HepG2 (cell line): ENCODE data around the gene SLCO2B1. TPM values are rescaled to one million over a fixed set of nuclear protein-coding genes. Genes with fewer than 3 reads are reported as not detected.

Experiments used
- CENPT ChIP-seq: sonication (generic); formaldehyde crosslinking; IDR thresholded peaks from 2 replicates; pipeline ENCODE4 v1.8.0; 2022; ENCODE audit warnings: low read depth, mild to moderate bottlenecking, moderate library complexity, missing genetic modification reagents
- HES4 ChIP-seq: sonication (generic); formaldehyde crosslinking; IDR thresholded peaks from 2 replicates; pipeline ENCODE4 v1.9.0; 2021; ENCODE audit warnings: mild to moderate bottlenecking, missing genetic modification reagents, borderline replicate concordance
- KLF16 ChIP-seq, 2 experiments: sonication (generic) in 1 of 2; formaldehyde crosslinking in 1 of 2; IDR thresholded peaks; 2 replicates each; pipeline versions ENCODE4 v1.6.1 to v1.8.0; 2016 to 2023; ENCODE audit warnings: missing genetic modification reagents in 2 of 2, missing compliant biosample characterization in 1 of 2
- YEATS4 ChIP-seq: sonication (generic); formaldehyde crosslinking; IDR thresholded peaks from 2 replicates; pipeline ENCODE4 v1.4.0; 2020; ENCODE audit warnings: missing genetic modification reagents, borderline replicate concordance
- ZNF230 ChIP-seq: sonication (generic); formaldehyde crosslinking; IDR thresholded peaks from 2 replicates; pipeline ENCODE4 v1.4.0; 2020; ENCODE audit warnings: mild to moderate bottlenecking, missing genetic modification reagents
- ZNF331 ChIP-seq: sonication (generic); formaldehyde crosslinking; IDR thresholded peaks from 2 replicates; pipeline ENCODE4 v1.4.0; 2020; ENCODE audit warnings: missing genetic modification reagents
- ZSCAN31 ChIP-seq: sonication (generic); formaldehyde crosslinking; IDR thresholded peaks from 2 replicates; pipeline ENCODE4 v1.5.0; 2020; ENCODE audit warnings: low read depth, mild to moderate bottlenecking, missing genetic modification reagents
- polyA plus RNA-seq, 8 experiments: library from polyadenylated mRNA; depleted of rRNA in 3 of 8; stranded (reverse) in 7 of 8; unstranded in 1 of 8; fragments of >200 nt; fragmentation: Illumina TruSeq in 4 of 8; extraction: Trizol in 4 of 8; gene quantifications; 2 replicates each; pipeline versions ENCODE4 v1.2.1 to v1.2.3, GENCODE V29; 2011 to 2016; ENCODE audit warnings: low read depth in 4 of 8, missing spikeins in 1 of 8, mixed read lengths in 1 of 8; ENCODE audit not compliant: insufficient read depth in 1 of 8
- total RNA-seq, 5 experiments: library from RNA; depleted of rRNA; stranded (reverse); fragments of >200 nt; fragmentation: Illumina TruSeq; extraction: Trizol; gene quantifications; 2 replicates each; pipeline ENCODE4 v1.2.3, GENCODE V29; 2016; ENCODE audit warnings: low read depth in 1 of 5
- TF ChIP-seq, protein P1 (sequence below): sonication (generic); formaldehyde crosslinking; IDR thresholded peaks from 2 replicates; pipeline ENCODE4 v1.4.0; 2020; ENCODE audit warnings: mild to moderate bottlenecking, missing genetic modification reagents
- TF ChIP-seq, protein P2 (sequence below), 2 experiments: sonication (generic) in 1 of 2; formaldehyde crosslinking in 1 of 2; IDR thresholded peaks; 2 replicates each; pipeline versions ENCODE4 v1.4.0 to v1.6.1; 2018 to 2020; ENCODE audit warnings: missing genetic modification reagents in 2 of 2, borderline replicate concordance in 1 of 2, low read depth in 1 of 2, mild to moderate bottlenecking in 1 of 2, missing biosample characterization in 1 of 2
- TF ChIP-seq, protein P3 (sequence below), 2 experiments: sonication (generic) in 1 of 2; formaldehyde crosslinking in 1 of 2; IDR thresholded peaks; 2 replicates each; pipeline versions ENCODE4 v1.6.1 to v1.9.0; 2014 to 2022; ENCODE audit warnings: antibody characterized with exemption in 1 of 2, borderline replicate concordance in 1 of 2, inconsistent platforms in 1 of 2, low read depth in 1 of 2, missing genetic modification reagents in 1 of 2
- TF ChIP-seq, protein P4 (sequence below): sonication (generic); formaldehyde crosslinking; IDR thresholded peaks from 2 replicates; pipeline ENCODE4 v1.4.0; 2020; ENCODE audit warnings: missing genetic modification reagents, mild to moderate bottlenecking, borderline replicate concordance
- TF ChIP-seq, protein P5 (sequence below): sonication (generic); formaldehyde crosslinking; IDR thresholded peaks from 2 replicates; pipeline ENCODE4 v1.4.0; 2020; ENCODE audit warnings: missing genetic modification reagents

The SLCO2B1 gene
- total and polyA plus RNA-seq, 2 of the 13 experiments (the other 11 are each of a cell fraction or from before 2014, with no cell fraction given): 15.3 to 19.8 TPM

DNA sequence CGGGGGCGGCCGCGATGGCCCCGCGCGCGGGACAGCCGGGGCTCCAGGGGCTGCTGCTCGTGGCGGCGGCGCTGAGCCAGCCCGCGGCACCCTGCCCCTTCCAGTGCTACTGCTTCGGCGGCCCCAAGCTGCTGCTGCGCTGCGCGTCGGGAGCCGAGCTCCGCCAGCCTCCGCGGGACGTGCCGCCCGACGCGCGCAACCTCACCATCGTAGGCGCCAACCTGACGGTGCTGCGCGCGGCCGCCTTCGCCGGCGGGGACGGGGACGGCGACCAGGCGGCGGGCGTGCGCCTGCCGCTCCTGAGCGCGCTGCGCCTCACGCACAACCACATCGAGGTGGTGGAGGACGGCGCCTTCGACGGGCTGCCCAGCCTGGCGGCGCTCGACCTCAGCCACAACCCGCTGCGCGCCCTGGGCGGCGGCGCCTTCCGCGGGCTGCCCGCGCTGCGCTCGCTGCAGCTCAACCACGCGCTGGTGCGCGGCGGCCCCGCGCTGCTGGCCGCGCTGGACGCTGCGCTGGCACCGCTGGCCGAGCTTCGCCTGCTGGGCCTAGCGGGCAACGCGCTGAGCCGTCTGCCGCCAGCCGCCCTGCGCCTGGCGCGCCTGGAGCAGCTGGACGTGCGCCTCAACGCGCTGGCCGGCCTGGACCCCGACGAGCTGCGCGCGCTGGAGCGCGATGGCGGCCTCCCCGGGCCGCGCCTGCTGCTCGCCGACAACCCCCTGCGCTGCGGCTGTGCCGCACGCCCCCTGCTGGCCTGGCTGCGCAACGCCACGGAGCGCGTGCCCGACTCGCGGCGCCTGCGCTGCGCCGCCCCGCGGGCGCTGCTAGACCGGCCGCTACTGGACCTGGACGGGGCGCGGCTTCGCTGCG, 90.4 kb downstream of the SLCO2B1 start (continued):
- TF ChIP-seq CENPT: 0 out of 2 replicates have a peak, but pooled peaks have one; percentile 20
- no peak for TF ChIP-seq KLF16 (CRISPR knock-in tag; IDR thresholded peaks at IDR 0.05)
- TF ChIP-seq, protein P1, sequence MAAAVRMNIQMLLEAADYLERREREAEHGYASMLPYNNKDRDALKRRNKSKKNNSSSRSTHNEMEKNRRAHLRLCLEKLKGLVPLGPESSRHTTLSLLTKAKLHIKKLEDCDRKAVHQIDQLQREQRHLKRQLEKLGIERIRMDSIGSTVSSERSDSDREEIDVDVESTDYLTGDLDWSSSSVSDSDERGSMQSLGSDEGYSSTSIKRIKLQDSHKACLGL (CRISPR knock-in tag): no peak; the same call in 1 of the 2 replicates
- peak; percentile 18; the same call in 1 of the 2 replicates for TF ChIP-seq ZNF331 (CRISPR knock-in tag)
- TF ChIP-seq ZNF230 (CRISPR knock-in tag): no peak
- TF ChIP-seq, protein P2, sequence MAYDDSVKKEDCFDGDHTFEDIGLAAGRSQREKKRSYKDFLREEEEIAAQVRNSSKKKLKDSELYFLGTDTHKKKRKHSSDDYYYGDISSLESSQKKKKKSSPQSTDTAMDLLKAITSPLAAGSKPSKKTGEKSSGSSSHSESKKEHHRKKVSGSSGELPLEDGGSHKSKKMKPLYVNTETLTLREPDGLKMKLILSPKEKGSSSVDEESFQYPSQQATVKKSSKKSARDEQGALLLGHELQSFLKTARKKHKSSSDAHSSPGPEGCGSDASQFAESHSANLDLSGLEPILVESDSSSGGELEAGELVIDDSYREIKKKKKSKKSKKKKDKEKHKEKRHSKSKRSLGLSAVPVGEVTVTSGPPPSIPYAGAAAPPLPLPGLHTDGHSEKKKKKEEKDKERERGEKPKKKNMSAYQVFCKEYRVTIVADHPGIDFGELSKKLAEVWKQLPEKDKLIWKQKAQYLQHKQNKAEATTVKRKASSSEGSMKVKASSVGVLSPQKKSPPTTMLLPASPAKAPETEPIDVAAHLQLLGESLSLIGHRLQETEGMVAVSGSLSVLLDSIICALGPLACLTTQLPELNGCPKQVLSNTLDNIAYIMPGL (CRISPR knock-in tag; IDR thresholded peaks at IDR 0.05; ENCODE audit: borderline replicate concordance in 1 of 2, low read depth in 1 of 2): peak; percentile 67 to 83
- TF ChIP-seq, protein P3, sequence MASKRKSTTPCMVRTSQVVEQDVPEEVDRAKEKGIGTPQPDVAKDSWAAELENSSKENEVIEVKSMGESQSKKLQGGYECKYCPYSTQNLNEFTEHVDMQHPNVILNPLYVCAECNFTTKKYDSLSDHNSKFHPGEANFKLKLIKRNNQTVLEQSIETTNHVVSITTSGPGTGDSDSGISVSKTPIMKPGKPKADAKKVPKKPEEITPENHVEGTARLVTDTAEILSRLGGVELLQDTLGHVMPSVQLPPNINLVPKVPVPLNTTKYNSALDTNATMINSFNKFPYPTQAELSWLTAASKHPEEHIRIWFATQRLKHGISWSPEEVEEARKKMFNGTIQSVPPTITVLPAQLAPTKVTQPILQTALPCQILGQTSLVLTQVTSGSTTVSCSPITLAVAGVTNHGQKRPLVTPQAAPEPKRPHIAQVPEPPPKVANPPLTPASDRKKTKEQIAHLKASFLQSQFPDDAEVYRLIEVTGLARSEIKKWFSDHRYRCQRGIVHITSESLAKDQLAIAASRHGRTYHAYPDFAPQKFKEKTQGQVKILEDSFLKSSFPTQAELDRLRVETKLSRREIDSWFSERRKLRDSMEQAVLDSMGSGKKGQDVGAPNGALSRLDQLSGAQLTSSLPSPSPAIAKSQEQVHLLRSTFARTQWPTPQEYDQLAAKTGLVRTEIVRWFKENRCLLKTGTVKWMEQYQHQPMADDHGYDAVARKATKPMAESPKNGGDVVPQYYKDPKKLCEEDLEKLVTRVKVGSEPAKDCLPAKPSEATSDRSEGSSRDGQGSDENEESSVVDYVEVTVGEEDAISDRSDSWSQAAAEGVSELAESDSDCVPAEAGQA (IDR thresholded peaks at IDR 0.05; ENCODE audit: low read depth): peak; percentile 30; the same call in 1 of the 2 replicates
- TF ChIP-seq, protein P3 (CRISPR knock-in tag; IDR thresholded peaks at IDR 0.05; ENCODE audit: borderline replicate concordance): no peak
- 0 out of 2 replicates have a peak, but pooled peaks have one; percentile 24 for TF ChIP-seq HES4
- peak; percentile 46; the same call in 1 of the 2 replicates for TF ChIP-seq ZSCAN31 (CRISPR knock-in tag)
- TF ChIP-seq, protein P4, sequence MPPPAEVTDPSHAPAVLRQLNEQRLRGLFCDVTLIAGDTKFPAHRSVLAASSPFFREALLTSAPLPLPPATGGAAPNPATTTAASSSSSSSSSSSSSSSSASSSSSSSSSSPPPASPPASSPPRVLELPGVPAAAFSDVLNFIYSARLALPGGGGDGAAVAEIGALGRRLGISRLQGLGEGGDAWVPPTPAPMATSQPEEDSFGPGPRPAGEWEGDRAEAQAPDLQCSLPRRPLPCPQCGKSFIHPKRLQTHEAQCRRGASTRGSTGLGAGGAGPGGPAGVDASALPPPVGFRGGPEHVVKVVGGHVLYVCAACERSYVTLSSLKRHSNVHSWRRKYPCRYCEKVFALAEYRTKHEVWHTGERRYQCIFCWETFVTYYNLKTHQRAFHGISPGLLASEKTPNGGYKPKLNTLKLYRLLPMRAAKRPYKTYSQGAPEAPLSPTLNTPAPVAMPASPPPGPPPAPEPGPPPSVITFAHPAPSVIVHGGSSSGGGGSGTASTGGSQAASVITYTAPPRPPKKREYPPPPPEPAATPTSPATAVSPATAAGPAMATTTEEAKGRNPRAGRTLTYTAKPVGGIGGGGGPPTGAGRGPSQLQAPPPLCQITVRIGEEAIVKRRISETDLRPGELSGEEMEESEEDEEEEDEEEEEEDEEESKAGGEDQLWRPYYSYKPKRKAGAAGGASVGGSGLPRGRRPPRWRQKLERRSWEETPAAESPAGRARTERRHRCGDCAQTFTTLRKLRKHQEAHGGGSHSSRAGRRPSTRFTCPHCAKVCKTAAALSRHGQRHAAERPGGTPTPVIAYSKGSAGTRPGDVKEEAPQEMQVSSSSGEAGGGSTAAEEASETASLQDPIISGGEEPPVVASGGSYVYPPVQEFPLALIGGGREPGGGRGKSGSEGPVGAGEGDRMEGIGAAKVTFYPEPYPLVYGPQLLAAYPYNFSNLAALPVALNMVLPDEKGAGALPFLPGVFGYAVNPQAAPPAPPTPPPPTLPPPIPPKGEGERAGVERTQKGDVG (CRISPR knock-in tag): no peak
- peak; percentile 52; the same call in 1 of the 2 replicates for TF ChIP-seq YEATS4 (CRISPR knock-in tag)
- TF ChIP-seq, protein P5, sequence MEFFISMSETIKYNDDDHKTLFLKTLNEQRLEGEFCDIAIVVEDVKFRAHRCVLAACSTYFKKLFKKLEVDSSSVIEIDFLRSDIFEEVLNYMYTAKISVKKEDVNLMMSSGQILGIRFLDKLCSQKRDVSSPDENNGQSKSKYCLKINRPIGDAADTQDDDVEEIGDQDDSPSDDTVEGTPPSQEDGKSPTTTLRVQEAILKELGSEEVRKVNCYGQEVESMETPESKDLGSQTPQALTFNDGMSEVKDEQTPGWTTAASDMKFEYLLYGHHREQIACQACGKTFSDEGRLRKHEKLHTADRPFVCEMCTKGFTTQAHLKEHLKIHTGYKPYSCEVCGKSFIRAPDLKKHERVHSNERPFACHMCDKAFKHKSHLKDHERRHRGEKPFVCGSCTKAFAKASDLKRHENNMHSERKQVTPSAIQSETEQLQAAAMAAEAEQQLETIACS (CRISPR knock-in tag): peak; percentile 93
